Esophagus (tissue), 2 donors: ENCODE measurements around the gene PACRG. TPM values are rescaled to one million over a fixed set of nuclear protein-coding genes. Genes with fewer than 3 reads are reported as not detected.
A peak's percentile ranks its signal among the peaks of the same experiment; 100 is the strongest.

ENCODE experiments used
- H3K27ac ChIP-seq, 2 donors: one replicate each; pipeline ENCODE4 v1.5.1; 2013; ENCODE audit warnings: low read depth in 2 of 2, mild to moderate bottlenecking in 2 of 2, inconsistent platforms in 1 of 2, low read length in 1 of 2, moderate library complexity in 1 of 2
- H3K27me3 ChIP-seq, 2 donors: one replicate each; pipeline ENCODE4 v1.6.1; 2013; ENCODE audit warnings: low read length in 2 of 2, control low read depth in 1 of 2, mild to moderate bottlenecking in 1 of 2; ENCODE audit not compliant: insufficient read depth in 2 of 2, control insufficient read depth in 1 of 2
- H3K36me3 ChIP-seq, 2 donors: one replicate each; pipeline ENCODE4 v1.6.1; 2013; ENCODE audit warnings: low read length in 1 of 2; ENCODE audit not compliant: control insufficient read depth in 2 of 2, insufficient read depth in 2 of 2
- H3K4me1 ChIP-seq, 2 donors: one replicate each; pipeline ENCODE4 v1.6.1; 2013; ENCODE audit warnings: low read length in 1 of 2; ENCODE audit not compliant: control insufficient read depth in 2 of 2, insufficient read depth in 2 of 2
- H3K4me3 ChIP-seq, 2 donors: one replicate each; pipeline ENCODE4 v1.5.1; 2013; ENCODE audit warnings: low read length in 2 of 2, mild to moderate bottlenecking in 2 of 2, low read depth in 1 of 2, moderate library complexity in 1 of 2
- H3K9me3 ChIP-seq, 2 donors: one replicate each; pipeline ENCODE4 v1.6.1; 2013; ENCODE audit warnings: mild to moderate bottlenecking in 2 of 2, low read depth in 1 of 2, low read length in 1 of 2, moderate library complexity in 1 of 2; ENCODE audit not compliant: control insufficient read depth in 2 of 2, insufficient read depth in 1 of 2
- WGBS, 2 donors: extraction: QIAGEN DNeasy Blood & Tissue Kit; methylation state at CpG; one replicate each; pipeline ENCODE4 v1.1.7; 2013; 5-methylcytosine and 5-hydroxymethylcytosine counted together
- polyA plus RNA-seq, 2 donors: library from polyadenylated mRNA; stranded (reverse); fragments of 200-250 nt; gene quantifications; one replicate each; pipeline ENCODE4 v1.2.3, GENCODE V29; 2013
- donor health status: healthy with polysubstance abuse.
- donor health status: Bipolar disorder and iron deficiency.

PACRG gene
- polyA plus RNA-seq, 2 donors: 0.39 to 0.44 TPM

DNA sequence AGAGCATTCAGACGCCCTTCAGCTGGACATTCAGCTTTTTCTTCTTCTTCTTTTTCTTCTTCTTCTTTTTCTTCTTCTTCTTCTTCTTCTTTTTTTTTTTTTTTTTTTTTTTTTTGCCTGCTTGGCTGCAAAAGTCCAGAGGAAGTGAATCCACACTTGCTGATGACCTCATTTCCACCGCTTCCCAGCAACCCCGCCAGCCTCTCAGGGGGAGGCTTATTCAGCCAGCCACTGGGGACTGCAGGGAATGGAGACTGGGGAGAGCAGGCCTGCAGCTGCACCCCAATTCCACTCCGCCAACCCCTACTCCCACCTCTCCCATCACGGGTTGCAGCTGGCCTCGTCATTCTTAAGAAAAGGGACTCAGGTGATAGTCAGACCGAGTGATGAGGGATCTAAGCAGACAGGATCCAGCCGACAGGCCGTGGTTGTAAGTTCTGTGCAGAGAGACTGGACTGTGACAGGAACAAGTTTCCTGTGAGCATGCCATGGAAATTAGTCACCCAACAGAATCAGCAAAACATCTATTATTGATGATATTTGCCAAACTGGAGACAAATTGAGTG lies 627.7 kb downstream of the PACRG start:
- WGBS, 2 donors: 55 to 57% methylated on average over 9 of the region's 9 CpGs
- Histone ChIP-seq H3K4me1 (no peaks in the 10 kb centered on the region), H3K36me3 (no peaks in the 10 kb centered on the region), H3K27me3 (no peaks in the 10 kb centered on the region), H3K4me3 (no peak overlapping the region), H3K27ac (peak overlapping the region; percentile 24 to 27), H3K9me3 (no peaks in the 10 kb centered on the region)

DNA sequence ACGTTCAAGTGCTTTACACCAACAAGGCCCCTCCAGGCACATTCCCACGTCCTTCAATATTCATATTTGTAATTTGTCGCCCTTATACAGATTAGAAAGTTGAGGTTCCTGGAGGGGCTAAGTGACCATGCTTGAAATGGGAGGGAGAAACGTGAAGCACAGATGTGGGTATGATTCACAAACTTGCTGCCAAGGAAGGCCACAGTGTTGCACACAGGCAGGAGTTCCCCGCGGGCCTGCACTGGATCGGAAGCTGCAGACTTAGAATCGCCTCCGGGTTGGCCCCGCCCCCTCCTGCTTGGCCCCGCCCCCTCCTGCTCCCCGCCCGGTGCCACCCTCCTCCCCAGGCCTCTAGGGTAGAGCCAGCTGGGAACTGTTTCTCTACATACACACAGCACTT lies 628.5 kb downstream of the PACRG start:
- Histone ChIP-seq H3K27me3 (no peaks in the 10 kb centered on the region), H3K4me1 (no peaks in the 10 kb centered on the region), H3K4me3 (no peak overlapping the region), H3K27ac (peak overlapping the region in 1 of 2 donors; percentile 2), H3K9me3 (no peaks in the 10 kb centered on the region), H3K36me3 (no peaks in the 10 kb centered on the region)
- 34 to 52% methylated on average over 10 to 13 of the region's 13 CpGs for WGBS, 2 donors

DNA sequence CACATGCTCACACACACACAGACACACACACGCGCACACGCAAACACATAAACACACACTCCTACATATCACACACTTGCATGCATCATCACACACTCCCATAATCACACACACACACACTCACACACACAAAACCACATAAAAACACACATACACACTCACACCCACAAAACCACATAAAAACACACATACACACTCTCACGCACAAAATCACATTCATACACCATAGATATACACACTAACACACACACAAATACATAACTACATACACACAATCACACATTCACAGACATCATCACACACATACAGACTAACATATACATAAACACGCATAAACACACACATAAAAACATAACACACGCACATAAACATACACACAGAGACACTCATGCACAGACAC lies 629.0 kb downstream of the PACRG start:
- Histone ChIP-seq H3K9me3 (no peaks in the 10 kb centered on the region), H3K4me3 (no peak overlapping the region), H3K36me3 (no peaks in the 10 kb centered on the region), H3K27ac (no peak overlapping the region), H3K4me1 (no peaks in the 10 kb centered on the region), H3K27me3 (no peaks in the 10 kb centered on the region)
- 95 to 96% methylated on average over 6 of the region's 6 CpGs for WGBS, 2 donors

DNA sequence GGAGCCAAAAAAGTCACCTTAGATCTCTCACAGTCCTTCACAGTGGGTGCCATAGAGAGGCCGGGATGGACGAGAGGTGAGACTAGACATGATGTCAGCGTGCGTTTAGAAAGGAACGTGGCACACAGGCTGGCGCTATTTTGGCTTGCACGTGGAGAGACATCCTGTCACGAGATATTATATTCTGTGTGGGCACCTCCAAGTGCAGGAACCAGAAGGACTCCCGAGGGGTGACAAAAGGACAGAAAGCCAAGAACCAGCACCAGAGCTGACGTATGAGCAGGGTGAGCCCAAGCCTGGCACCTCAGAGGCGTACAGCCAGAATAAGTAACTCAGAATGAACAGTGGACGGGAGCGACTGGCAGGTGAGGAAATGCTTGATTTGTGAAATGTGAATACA lies 636.9 kb downstream of the PACRG start:
- no peaks in the 10 kb centered on the region for H3K36me3 ChIP-seq
- WGBS, 2 donors: 92 to 95% methylated on average over 13 of the region's 13 CpGs
- peaks cover 0 to 4% of the 10 kb centered on the region in 2 donors for H3K9me3 ChIP-seq
- H3K4me3 ChIP-seq: no peak overlapping the region
- H3K4me1 ChIP-seq: peaks cover 0 to 1% of the 10 kb centered on the region in 2 donors
- no peaks in the 10 kb centered on the region for H3K27me3 ChIP-seq
- no peak overlapping the region for H3K27ac ChIP-seq

Other genes with a start within 250 kb of the PACRG start
- gene PRKN, start 208 bp upstream of the PACRG start, polyA plus RNA-seq: under 1 TPM; 0.28 to 0.45 TPM